ENCODE data around the gene TRMT2B. TPM values are rescaled to one million over a fixed set of nuclear protein-coding genes. Genes with fewer than 3 reads are reported as not detected.

Gene TRMT2B
- total and polyA plus RNA-seq, 2 of the 13 experiments (the other 11 are each of a cell fraction or from before 2014, with no cell fraction given) = 7.0 to 11.2 TPM

DNA sequence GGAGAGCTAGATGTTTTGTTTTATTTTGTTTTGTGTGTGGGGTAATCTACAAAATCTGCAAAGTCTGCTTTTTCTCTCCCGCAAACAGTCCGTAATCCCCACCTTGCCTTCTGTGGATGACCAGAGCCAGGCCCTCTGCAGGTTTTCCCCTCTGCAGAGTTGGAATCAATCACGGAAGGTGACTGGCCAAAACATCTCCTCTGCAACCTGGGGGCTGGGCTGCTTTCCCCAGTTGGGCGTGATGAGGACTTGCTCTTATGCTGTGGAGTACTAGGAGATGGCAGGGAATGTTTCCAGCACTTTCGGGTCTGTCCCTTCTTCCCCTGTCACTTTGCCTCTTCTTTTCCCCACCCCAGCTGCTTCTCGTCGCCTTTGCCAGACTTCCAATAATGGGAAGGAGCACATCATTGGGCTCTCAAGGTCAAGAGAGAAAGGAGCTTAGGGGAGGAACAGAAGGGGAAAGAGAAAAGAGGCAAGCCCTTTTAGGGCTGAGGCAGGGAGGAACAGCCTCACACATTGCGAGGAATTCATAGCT, 27.9 kb upstream of the TRMT2B start:
- DNase-seq (ENCODE audit: low spot score) (no peak), ATAC-seq (no peak), FAIRE-seq (no peak)
- Histone ChIP-seq H3K9ac (ENCODE audit: insufficient read depth, low read depth, low read length) (no peak overlapping the region), H3K27me3 (ENCODE audit: control insufficient read depth in 1 of 2, insufficient read depth in 2 of 2, low read length in 2 of 2) (no peaks in the 10 kb centered on the region), H3K27ac (ENCODE audit: extremely low read length, insufficient read depth, low read length) (no peak overlapping the region), H2AFZ (ENCODE audit: low read length) (no peak overlapping the region), H3K9me3 (ENCODE audit: low read length) (no peaks in the 10 kb centered on the region), H4K20me1 (ENCODE audit: insufficient read depth, low read length) (no peaks in the 10 kb centered on the region), H3K4me3 (replicated peaks in 1 of 3; ENCODE audit: insufficient read depth in 1 of 3, low read depth in 2 of 3, low read length in 3 of 3) (no peak overlapping the region), H3K36me3 (replicated peaks in 1 of 2; ENCODE audit: control insufficient read depth in 1 of 2, insufficient read depth in 2 of 2, low read length in 2 of 2) (no peaks in the 10 kb centered on the region), H3K4me1 (ENCODE audit: insufficient read depth, low read length) (no peaks in the 10 kb centered on the region), H3K79me2 (ENCODE audit: insufficient read depth, low read length) (no peaks in the 10 kb centered on the region), H3K4me2 (ENCODE audit: low read depth, low read length) (no peak overlapping the region)
- intact Hi-C loops (cut with micrococcal nuclease; ENCODE audit: unreplicated experiment) (no loop called here), in situ Hi-C loops (cut with HindIII; ENCODE audit: extremely low pct_ligation_motif_present, low pct_unique_long_range_greater_than_20kb) (no loop called here)
- TF ChIP-seq ZZZ3 (CRISPR knock-in tag; IDR thresholded peaks at IDR 0.05; ENCODE audit: borderline replicate concordance) (no peak), ZNF672 (CRISPR knock-in tag; IDR thresholded peaks at IDR 0.05) (no peak), HNRNPLL (IDR thresholded peaks at IDR 0.05; ENCODE audit: low read depth, low read length, poor library complexity, severe bottlenecking) (no peak), ZNF207 (IDR thresholded peaks at IDR 0.05; ENCODE audit: borderline replicate concordance) (no peak), POLR2G (IDR thresholded peaks at IDR 0.05; ENCODE audit: low read depth, low read length) (no peak), DR1 (CRISPR knock-in tag; IDR thresholded peaks at IDR 0.05) (no peak), SOX13 (IDR thresholded peaks at IDR 0.05) (no peak), SOX13 (CRISPR knock-in tag; conservative IDR thresholded peaks at IDR 0.05 in 1 of 2, IDR thresholded peaks at IDR 0.05 in 1 of 2) (no peak), ZNF484 (CRISPR knock-in tag; IDR thresholded peaks at IDR 0.05; ENCODE audit: borderline replicate concordance, low read depth) (no peak), ZNF205 (CRISPR knock-in tag; IDR thresholded peaks at IDR 0.05) (no peak), ZBTB20 (CRISPR knock-in tag; IDR thresholded peaks at IDR 0.05; ENCODE audit: borderline replicate concordance, low read depth) (no peak), ZNF33B (CRISPR knock-in tag; IDR thresholded peaks at IDR 0.05) (no peak)
- TF ChIP-seq, protein P1, sequence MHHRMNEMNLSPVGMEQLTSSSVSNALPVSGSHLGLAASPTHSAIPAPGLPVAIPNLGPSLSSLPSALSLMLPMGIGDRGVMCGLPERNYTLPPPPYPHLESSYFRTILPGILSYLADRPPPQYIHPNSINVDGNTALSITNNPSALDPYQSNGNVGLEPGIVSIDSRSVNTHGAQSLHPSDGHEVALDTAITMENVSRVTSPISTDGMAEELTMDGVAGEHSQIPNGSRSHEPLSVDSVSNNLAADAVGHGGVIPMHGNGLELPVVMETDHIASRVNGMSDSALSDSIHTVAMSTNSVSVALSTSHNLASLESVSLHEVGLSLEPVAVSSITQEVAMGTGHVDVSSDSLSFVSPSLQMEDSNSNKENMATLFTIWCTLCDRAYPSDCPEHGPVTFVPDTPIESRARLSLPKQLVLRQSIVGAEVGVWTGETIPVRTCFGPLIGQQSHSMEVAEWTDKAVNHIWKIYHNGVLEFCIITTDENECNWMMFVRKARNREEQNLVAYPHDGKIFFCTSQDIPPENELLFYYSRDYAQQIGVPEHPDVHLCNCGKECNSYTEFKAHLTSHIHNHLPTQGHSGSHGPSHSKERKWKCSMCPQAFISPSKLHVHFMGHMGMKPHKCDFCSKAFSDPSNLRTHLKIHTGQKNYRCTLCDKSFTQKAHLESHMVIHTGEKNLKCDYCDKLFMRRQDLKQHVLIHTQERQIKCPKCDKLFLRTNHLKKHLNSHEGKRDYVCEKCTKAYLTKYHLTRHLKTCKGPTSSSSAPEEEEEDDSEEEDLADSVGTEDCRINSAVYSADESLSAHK (CRISPR knock-in tag; IDR thresholded peaks at IDR 0.05; ENCODE audit: borderline replicate concordance) = no peak
- TF ChIP-seq, protein P2, sequence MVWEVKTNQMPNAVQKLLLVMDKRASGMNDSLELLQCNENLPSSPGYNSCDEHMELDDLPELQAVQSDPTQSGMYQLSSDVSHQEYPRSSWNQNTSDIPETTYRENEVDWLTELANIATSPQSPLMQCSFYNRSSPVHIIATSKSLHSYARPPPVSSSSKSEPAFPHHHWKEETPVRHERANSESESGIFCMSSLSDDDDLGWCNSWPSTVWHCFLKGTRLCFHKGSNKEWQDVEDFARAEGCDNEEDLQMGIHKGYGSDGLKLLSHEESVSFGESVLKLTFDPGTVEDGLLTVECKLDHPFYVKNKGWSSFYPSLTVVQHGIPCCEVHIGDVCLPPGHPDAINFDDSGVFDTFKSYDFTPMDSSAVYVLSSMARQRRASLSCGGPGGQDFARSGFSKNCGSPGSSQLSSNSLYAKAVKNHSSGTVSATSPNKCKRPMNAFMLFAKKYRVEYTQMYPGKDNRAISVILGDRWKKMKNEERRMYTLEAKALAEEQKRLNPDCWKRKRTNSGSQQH (CRISPR knock-in tag; IDR thresholded peaks at IDR 0.05; ENCODE audit: low read depth) = no peak
- ChIA-PET CTCF (ENCODE audit: low intra/inter-chr PET ratio, low total read pairs) (no interaction called here), POLR2A (no interaction called here)
- WGBS (ENCODE audit: low lambda C conversion rate) = 31% methylated on average over 8 of the region's 8 CpGs
- no TSS peak for BruUV-seq (replicated peaks)
